Hepatocyte (in vitro differentiated cells): ENCODE results near the gene SYT1.

Experiments used
- CTCF ChIP-seq: fragments of 200-600 bp; sonication (generic); IDR thresholded peaks from 2 replicates; pipeline ENCODE4 v1.5.1; 2016; ENCODE audit warnings: antibody characterized with exemption, mild to moderate bottlenecking; ENCODE audit not compliant: poor library complexity
- EZH2 ChIP-seq: fragments of 200-600 bp; sonication (generic); IDR thresholded peaks from 2 replicates; pipeline ENCODE4 v1.6.1; 2016; ENCODE audit warnings: antibody characterized with exemption, mild to moderate bottlenecking, borderline replicate concordance

DNA sequence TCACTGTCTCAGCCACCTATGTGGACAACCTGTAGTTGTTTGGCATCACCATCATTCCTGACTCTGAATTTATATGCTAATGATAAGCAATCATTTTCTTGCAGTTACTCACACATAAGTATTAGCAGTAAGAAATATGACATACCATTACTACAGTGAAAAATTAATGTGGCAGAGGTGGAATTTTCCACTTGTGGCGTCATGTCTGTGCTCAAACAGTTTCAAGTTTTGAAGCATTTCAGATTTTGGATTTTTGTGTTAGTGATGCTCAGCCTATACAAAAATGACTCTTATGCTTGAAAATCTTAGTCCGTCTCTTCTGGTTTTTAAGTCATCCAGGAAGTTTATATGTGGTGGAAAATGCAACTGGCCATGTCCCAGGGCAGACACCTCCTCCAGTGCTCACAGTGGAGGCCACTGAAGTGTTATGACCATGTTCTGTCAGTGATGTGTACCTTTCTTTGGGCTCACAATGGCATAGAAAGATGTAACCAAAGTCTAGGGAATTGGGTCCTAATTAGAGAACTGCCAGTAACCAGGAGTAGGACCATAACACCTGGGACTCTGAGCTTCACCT is 220.6 kb downstream of the SYT1 start:
- TF ChIP-seq EZH2 (no peak), CTCF (no peak)
